ENCODE results near the gene ZNF232.
"Not testable (repeated sequence)": the region's sequence is repeated elsewhere in the genome, so short reads cannot be mapped to it uniquely, and the experiment has no call there.

ZNF232 gene

DNA sequence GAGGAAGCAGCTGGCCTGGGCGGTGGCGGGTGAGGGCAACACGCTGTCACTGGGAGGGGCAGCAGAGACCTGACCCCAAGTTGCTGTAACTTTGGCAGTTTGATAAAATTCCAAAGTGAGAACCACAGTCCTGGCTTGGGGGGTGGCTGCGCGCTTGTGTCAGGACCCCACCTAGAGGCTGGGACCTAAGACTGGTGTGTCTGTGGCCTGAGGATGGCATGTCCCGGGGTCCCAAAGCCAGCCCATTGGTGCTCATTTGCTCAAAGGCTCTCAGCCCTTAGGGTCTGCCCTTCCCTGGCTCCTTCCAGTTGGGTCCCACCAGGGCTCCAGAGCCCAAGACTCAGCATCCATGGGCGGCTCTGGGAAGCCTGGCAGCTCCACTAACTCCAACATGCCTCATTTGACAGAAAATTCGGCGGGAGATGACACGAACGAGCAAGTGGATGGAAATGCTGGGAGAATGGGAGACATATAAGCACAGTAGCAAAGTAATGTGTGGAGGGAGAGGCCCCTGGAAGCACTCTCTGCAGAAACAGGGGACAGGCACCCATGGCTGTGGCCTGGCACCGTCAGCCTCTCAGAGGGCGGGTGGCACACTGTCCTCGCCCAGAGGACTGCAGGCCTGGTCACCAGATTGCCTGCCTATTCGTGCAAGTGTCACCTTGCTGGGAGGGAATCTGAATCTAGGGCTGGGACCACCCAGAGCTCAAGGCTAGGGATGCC is 21.0 kb upstream of the ZNF232 start:
- peaks cover 48% of the 10 kb centered on the region for H3K27me3 Mint-ChIP-seq
- H3K4me1 Mint-ChIP-seq, ATAC-seq, H3K9me3 Mint-ChIP-seq, H3K27ac Mint-ChIP-seq, H3K4me3 Mint-ChIP-seq, H3K36me3 Mint-ChIP-seq: not testable (repeated sequence)

DNA sequence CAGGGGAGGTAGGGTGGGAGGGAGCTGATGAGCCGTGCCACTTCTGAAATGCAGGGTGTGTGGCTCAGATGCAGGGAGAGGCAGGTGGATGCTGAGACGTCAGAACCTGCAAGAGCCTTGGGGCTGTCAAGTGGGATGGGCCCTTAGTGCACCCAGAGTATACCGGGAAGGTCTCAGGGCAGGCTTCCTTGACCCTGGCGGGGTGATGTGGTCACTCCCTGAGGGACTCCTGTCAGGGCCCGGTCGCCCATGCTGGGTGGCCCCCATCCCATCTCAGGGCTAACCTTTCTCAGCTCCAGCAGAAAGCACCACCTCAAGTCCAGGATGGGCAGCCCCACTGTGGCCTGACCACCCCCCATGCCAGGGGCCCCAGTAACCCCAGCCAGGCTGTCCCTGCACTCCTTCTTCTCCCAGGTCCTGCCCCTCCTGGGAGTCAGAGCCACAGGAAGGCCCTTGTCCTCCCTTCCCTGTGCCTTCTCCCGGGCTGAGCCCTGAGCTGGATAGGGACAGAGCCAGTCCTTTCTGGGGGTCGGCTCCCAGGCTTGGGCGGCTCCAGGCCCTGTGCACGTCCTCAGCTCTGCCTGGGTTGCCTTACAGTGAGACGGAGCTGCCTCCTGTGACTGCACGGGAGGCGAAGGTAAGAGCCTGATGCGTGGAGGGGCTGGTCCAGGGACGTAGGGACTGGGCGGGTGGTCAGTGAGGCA is 20.3 kb upstream of the ZNF232 start:
- H3K27me3 Mint-ChIP-seq: peaks cover 47% of the 10 kb centered on the region
- H3K9me3 Mint-ChIP-seq, ATAC-seq, H3K4me3 Mint-ChIP-seq, H3K4me1 Mint-ChIP-seq, H3K27ac Mint-ChIP-seq, H3K36me3 Mint-ChIP-seq: not testable (repeated sequence)

DNA sequence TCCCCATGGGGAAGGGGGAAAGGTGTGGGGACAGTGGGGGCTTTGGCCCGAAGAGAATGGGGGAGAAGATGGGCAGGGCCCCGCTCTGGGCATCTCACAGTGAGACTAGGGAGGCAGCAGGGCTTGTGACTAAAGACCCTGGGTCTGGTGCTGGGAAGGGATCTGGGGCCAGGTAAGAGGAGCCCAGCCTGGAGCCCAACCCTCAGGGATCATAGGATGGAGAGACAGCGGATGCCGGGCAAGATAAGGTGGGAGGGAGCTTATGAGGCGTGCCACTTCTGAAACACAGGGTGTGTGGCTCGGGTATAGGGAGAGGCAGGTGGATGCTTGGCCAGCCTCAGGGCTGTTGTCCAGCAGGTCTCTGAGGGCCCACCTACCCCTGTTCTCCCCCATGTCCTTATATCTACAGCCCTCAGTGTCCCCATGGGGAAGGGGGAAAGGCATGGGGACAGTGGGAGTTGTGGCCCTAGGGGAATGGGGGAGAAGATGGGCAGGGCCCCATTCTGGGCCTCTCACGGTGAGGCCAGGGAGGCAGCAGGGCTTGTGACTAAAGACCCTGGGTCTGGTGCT is 19.6 kb upstream of the ZNF232 start:
- H3K36me3 Mint-ChIP-seq: no peaks in the 10 kb centered on the region
- no peak overlapping the region for H3K27ac Mint-ChIP-seq
- peaks cover 6% of the 10 kb centered on the region for H3K4me1 Mint-ChIP-seq
- H3K27me3 Mint-ChIP-seq: peaks cover 40% of the 10 kb centered on the region
- no peak overlapping the region for H3K4me3 Mint-ChIP-seq
- H3K9me3 Mint-ChIP-seq: no peaks in the 10 kb centered on the region
- no peak for ATAC-seq

DNA sequence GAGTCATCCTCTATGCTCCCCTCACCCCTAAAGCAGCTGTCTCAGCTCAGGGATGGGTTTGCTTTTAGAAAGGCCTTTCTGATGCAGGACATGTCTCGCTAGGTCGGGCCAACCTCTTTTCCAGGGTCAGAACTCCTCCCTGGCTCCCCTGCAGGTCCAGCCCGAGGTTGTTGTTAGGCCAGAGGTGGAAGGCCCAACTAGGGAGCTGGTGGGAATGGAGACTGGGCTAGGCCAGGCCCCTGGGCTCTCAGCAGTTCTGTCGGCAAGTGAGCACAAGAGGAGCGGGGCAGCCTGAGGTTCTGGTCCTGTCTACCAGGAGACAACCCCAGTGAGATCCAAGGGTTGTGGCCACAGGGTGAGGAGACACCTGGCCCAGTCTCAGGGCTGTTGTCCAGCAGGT is 19.0 kb upstream of the ZNF232 start:
- H3K4me1 Mint-ChIP-seq, H3K36me3 Mint-ChIP-seq, ATAC-seq, H3K9me3 Mint-ChIP-seq, H3K27ac Mint-ChIP-seq, H3K4me3 Mint-ChIP-seq: not testable (repeated sequence)
- H3K27me3 Mint-ChIP-seq: peaks cover 35% of the 10 kb centered on the region

DNA sequence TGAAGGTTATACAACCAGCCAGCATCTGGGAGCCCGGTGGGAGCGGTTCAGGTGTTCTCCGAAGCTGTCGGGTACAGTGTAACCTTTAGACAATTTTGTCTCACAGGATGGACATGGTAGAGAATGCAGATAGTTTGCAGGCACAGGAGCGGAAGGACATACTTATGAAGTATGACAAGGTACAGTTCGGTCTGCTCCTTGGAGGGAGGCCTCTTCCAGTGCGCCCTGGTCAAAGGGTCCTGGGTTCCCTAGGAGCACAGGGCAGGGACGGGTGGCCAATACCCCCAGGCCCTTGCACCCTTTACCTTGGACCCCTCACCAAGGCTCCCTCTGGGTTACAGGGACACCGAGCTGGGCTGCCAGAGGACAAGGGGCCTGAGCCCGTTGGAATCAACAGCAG is 18.6 kb upstream of the ZNF232 start:
- not testable (repeated sequence) for H3K36me3 Mint-ChIP-seq, H3K27ac Mint-ChIP-seq, ATAC-seq, H3K4me1 Mint-ChIP-seq, H3K9me3 Mint-ChIP-seq, H3K4me3 Mint-ChIP-seq
- peaks cover 34% of the 10 kb centered on the region for H3K27me3 Mint-ChIP-seq

DNA sequence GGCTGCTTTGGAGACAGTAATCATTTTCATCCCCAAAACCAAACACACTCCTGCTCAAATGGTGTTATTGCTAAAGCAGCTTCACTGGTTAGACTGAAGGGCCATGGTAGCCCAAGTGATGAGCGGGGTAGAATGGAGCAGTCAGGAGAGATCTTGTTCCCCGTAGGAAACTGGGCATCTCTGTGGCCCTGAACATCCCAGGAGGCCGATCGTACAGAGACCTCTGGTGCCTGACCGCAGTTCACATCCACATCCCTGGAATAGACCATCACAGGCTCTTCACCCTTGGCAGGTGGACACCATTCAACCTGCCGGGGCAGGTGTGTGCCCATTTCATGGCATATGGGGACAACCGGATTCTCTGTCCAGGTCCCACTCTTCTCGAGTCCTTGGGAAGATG is 18.1 kb upstream of the ZNF232 start:
- H3K27ac Mint-ChIP-seq, H3K36me3 Mint-ChIP-seq, H3K4me1 Mint-ChIP-seq, H3K4me3 Mint-ChIP-seq, H3K9me3 Mint-ChIP-seq: not testable (repeated sequence)
- H3K27me3 Mint-ChIP-seq: peaks cover 35% of the 10 kb centered on the region
- peak; percentile 31 for ATAC-seq

DNA sequence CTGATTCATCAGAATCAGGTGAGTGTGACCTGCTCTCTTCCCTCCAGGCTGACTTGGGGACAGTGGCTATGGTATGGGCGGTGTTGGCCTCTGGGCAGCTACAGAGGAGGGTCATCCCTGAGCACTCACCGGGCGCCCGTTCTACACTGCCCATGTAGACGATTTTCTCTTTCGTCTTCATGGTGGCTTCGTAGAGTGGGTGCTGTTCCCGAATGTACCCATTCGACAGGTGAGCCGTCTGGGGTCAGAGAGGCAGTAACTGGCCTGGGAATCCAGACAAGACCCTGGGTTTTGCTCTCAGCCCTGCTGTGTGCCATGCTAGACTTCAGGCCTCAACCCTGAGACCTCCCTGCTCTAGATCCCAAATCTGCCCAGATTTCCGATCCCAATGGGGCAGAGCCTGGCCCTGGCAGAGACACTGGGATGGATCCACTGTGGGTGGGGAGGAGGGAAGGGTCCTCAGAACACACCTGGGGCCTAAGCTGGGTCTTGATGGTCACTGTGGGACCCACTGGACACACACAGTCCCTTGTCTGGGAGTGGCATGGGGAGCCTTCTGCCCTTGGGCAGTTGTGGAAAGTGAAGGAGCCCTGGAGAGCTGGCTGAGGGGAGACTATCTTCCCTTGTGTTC is 17.3 kb upstream of the ZNF232 start:
- Mint-ChIP-seq H3K9me3 (no peaks in the 10 kb centered on the region), H3K27me3 (peaks cover 43% of the 10 kb centered on the region), H3K27ac (no peak overlapping the region), H3K36me3 (no peaks in the 10 kb centered on the region), H3K4me1 (no peaks in the 10 kb centered on the region), H3K4me3 (no peak overlapping the region)
- no peak for ATAC-seq

DNA sequence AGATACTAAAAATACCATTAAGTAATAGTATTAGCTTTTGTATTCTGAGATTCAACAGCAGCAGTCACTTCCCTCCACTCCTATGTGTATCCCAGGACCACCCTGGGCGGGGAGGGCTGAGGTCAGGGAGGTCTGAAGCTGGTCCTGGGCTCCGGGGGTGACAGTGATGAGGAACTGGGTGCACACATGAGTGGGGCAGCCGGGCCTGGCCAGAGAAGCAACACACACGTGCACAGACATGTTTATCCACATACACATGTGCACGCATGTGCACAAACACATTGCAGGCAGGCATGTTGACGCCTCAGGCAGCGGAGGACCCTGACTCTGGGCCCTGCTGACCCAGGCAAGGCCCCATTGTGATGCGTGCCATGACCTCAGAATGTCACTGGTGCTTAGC is 16.7 kb upstream of the ZNF232 start:
- H3K9me3 Mint-ChIP-seq, ATAC-seq, H3K4me1 Mint-ChIP-seq, H3K4me3 Mint-ChIP-seq, H3K36me3 Mint-ChIP-seq, H3K27ac Mint-ChIP-seq: not testable (repeated sequence)
- H3K27me3 Mint-ChIP-seq: peaks cover 47% of the 10 kb centered on the region

DNA sequence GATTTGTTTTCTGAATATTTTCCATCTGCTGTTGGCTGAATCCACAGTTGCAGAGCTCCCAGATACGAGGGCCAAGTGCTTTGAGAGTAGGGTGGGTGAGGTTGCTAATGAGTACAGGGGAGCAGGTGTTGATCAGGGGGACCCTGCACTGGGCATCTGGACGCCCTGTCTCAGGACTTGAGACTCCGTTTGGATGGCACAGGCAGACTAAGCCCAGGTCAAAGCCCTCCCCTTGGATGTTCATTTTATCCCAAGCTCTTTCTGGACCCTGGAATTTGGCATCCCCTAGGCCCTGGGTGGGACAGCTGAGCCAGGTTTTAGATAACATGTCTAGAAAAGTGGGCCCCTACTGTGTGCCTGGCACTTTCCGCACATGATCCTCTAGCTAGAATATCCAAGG is 16.2 kb upstream of the ZNF232 start:
- ATAC-seq: no peak
- no peaks in the 10 kb centered on the region for H3K4me1 Mint-ChIP-seq
- H3K4me3 Mint-ChIP-seq: no peak overlapping the region
- no peak overlapping the region for H3K27ac Mint-ChIP-seq
- H3K36me3 Mint-ChIP-seq: no peaks in the 10 kb centered on the region
- H3K9me3 Mint-ChIP-seq: no peaks in the 10 kb centered on the region
- H3K27me3 Mint-ChIP-seq: peaks cover 47% of the 10 kb centered on the region

DNA sequence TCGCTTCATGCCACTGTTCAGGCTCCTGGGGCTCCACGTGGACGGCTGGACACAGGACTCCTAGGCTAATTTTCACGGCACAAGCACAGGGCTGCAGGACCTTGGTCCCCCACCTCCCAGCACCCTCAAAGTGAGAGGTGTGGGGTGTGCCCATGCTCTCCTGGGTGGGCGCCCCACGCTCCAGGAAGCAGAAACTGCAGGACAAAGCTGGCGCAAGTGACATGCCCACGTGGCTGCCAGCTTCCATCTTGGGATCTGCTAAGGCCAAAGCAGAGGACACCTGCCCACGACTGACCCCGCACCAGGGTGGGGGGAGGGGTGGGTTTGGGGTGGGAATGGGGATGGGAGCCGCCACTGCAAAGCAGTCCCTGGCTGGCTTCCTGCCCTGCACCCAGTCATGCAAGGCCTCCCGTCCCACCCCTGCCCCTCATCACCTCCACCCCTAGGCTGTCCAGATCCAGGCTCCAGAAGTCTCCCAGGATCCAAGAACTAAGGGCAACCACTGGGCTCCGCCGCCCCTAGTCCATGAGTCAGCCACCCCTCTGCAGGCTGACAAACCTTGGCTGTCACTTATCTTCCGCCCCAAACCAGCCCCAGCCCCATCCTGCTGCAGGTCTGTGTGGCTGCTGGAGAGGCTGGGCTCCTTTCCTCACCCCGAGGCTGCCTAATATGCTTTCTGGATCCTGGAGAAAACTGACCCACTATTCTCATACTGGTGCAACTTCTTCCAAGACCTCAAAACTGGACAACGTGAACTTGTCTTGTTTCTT is 15.2 kb upstream of the ZNF232 start:
- no peak for ATAC-seq
- Mint-ChIP-seq H3K9me3 (no peaks in the 10 kb centered on the region), H3K27ac (no peak overlapping the region), H3K36me3 (no peaks in the 10 kb centered on the region), H3K4me1 (peaks cover 2% of the 10 kb centered on the region), H3K4me3 (no peak overlapping the region), H3K27me3 (peaks cover 44% of the 10 kb centered on the region)

DNA sequence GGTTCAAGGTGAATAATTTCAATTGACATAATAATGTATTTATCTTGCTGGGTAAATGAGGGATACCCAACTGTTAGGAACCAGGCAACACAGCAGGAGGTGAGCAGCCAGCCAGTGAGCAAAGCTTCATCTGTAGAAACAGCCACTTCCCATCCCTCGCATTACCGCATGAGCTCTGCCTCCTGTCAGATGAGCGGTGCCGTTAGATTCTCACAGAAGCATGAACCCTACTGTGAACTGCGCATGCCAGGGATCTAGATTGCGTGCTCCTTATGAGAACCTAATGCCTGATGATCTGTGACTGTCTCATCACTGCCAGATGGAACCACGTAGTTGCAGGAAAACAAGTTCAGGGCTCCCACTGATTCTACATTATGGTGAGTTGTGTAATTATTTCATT is 13.2 kb upstream of the ZNF232 start:
- H3K27me3 Mint-ChIP-seq: peaks cover 44% of the 10 kb centered on the region
- ATAC-seq, H3K4me3 Mint-ChIP-seq, H3K9me3 Mint-ChIP-seq, H3K27ac Mint-ChIP-seq, H3K4me1 Mint-ChIP-seq, H3K36me3 Mint-ChIP-seq: not testable (repeated sequence)

DNA sequence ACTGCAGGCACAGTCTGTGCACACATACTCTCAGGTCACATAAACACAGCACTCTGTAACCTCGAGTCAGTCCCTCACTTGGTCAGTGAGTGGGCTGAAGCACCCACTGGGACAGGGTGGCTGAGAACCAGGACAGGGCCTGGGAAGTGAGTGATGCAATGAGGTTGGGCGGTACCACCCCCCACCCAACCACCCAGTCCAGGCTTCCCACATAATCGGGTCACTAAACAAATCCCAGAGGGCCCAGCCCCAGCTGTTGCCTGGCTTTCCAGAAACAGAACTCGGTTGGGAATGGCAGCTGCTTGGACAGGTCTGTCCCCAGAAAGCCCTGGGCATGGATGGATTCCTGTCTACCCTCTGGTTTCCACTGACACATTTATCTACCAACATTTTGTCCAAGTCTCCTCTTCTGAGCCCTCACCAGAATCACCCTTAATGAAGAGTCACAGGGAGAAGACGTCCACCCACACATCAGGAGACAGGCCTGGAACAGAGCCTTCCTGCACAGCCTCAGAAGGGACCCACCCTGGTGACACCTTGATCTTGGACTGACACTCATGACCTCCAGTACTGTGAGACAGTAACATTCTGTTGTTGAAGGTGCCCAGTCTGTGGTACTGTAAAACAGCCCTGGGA is 12.6 kb upstream of the ZNF232 start:
- peaks cover 40% of the 10 kb centered on the region for H3K27me3 Mint-ChIP-seq
- not testable (repeated sequence) for H3K36me3 Mint-ChIP-seq, H3K27ac Mint-ChIP-seq, H3K9me3 Mint-ChIP-seq, ATAC-seq, H3K4me1 Mint-ChIP-seq, H3K4me3 Mint-ChIP-seq

DNA sequence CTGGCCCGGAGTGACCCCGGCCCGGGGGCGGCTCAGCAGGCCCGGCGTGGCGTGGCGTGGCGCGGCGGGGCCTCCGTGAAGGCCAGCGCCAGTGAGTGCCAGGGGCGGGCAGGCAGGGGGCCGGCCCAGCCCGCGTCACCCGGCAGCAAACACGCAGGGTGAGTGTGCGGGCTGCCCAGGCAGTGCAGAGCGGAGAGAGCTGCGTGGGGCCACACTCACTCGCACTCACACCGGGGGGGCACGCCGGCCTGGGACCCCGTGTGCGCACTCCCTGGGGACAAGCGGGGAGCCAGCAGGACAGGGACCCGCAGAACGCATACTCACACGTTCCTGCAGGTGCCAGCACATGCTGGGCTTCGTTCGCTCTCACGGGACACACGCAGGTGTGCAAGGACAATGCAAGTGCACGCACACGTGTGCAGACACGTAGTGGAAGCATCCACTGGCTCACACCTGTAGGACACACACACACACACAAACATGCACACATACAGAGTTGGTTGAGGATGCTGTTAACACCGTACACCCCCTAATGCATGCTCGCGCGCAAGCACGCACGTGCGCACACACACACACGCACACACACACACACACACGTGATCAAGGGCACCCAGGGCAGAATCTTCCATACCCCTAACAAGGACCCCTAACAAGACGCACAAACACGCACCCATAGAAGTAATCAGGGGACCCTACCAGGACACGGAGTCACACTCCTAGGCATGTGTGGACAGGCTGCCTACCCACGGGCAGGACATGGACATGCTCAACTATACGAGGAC is 11.9 kb upstream of the ZNF232 start:
- ATAC-seq: no peak
- no peaks in the 10 kb centered on the region for H3K36me3 Mint-ChIP-seq
- H3K27ac Mint-ChIP-seq: no peak overlapping the region
- H3K9me3 Mint-ChIP-seq: no peaks in the 10 kb centered on the region
- H3K4me3 Mint-ChIP-seq: no peak overlapping the region
- H3K4me1 Mint-ChIP-seq: peaks cover 7% of the 10 kb centered on the region
- H3K27me3 Mint-ChIP-seq: peaks cover 43% of the 10 kb centered on the region

DNA sequence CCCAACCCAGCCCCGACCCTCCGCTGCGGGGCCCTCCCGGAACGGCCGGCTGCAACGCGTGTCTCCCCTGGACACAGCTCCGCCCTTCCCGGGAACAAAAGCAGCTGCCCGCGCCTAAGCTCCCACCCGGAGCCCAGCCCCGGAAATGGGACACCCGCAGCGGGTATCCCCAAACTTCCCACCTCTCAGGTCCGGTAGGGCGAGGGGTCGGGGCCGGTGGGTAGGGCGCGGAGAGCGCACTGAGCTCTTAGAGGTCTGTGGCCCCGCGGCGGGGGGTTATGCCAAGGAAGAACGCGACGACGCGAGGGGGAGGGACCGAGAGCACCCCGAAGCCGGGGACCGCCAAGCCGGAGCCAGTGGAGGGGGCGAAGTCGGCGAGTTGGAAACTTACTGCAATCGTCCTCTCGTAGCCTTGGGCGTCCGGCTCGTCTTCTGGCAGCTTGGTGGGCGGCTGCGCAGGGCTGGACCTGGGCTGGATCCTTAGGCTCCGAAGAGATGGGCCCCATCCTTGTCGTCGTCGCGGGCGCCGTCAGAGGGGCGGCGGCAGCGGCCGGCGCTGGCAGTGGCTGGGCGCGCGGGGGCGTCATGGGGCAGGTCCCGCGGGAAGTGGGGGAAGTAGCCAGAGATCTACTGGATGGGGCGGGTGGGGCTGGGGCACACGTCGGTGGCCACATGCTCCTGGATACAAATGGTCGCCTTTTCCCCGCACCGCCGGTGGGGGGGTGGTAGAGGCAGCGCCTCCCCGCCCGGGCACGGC is 11.1 kb upstream of the ZNF232 start:
- Mint-ChIP-seq H3K9me3 (no peaks in the 10 kb centered on the region), H3K4me1 (peaks cover 7% of the 10 kb centered on the region), H3K27me3 (peaks cover 51% of the 10 kb centered on the region), H3K4me3 (peak overlapping the region; percentile 52), H3K36me3 (no peaks in the 10 kb centered on the region), H3K27ac (no peak overlapping the region)
- ATAC-seq: peak; percentile 48
